GM12872 (cell line): Measurements from ENCODE around the gene CTAG2.
"Not testable (repeated sequence)": the region's sequence is repeated elsewhere in the genome, so short reads cannot be mapped to it uniquely, and the experiment has no call there.

Source experiments
- CTCF ChIP-seq: IDR thresholded peaks from 3 replicates; pipeline ENCODE4 v1.5.1; 2011; ENCODE audit warnings: low read depth, mild to moderate bottlenecking, low read length, moderate library complexity; ENCODE audit not compliant: insufficient read depth

The CTAG2 gene

GRCh38 chrX:154654372-154654771 lies 993 bp upstream of the CTAG2 start:
- no peak for TF ChIP-seq CTCF

GRCh38 chrX:154653048-154653401 lies 354 bp downstream of the CTAG2 start:
- TF ChIP-seq CTCF = no peak

GRCh38 chrX:154652311-154653047 lies 900 bp downstream of the CTAG2 start:
- TF ChIP-seq CTCF = no peak

- no peak for TF ChIP-seq CTCF
Observed at GRCh38 chrX:154650221-154650510, 3.2 kb downstream of the CTAG2 start.

GRCh38 chrX:154649503-154650220 lies 3.7 kb downstream of the CTAG2 start:
- no peak for TF ChIP-seq CTCF

GRCh38 chrX:154648931-154649330 lies 4.4 kb downstream of the CTAG2 start:
- no peak for TF ChIP-seq CTCF

GRCh38 chrX:154619182-154619581 lies 34.2 kb downstream of the CTAG2 start, which contains the start of gene CTAG1B:
Gene CTAG1B, minus strand, starts transcription at chrX:154619282. Its CDS starts 64 bp downstream, at chrX:154619218.
- not testable (repeated sequence) for TF ChIP-seq CTCF
